Measurements from ENCODE around the gene SNAI3.

The SNAI3 gene

DNA sequence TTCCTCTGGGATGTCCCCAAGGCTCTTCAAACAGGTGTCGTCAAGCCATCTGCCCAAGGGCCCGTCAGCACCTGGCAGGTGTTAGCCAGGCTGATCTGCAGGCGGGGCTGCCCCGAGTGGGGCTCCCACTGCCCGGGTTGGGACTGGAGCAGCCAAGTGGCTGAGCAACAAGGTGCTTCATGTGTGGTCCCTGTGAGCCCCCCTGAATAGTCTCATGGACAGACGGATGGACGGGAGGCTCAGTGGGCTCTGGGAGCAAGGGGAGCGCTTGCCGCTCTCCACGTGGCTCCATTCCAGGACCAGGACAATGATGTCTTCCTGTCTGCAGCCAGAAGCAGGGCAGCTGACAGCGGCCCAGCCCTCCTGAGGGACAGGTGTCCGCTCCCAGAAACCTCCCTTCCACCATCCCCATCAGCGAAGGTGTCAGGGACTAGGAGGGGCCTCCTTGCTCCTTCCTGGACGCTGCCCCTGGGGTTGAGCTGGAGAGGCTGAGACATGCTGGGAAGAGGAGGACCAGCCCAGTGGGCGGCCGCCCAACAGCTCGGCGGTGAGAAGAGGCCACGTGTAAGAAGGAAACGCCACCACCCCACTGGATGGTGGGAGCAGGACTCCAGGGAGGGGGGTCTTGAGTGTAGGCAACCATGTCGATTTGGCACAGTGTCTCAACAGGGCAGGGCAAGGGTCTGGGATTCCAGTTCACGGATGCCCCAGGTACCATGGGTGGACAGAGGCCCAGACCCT lies 9.6 kb downstream of the SNAI3 start:
- Histone ChIP-seq H3K27me3 (ENCODE audit: control insufficient read depth, low read length) (no peaks in the 10 kb centered on the region), H3K36me3 (ENCODE audit: control insufficient read depth, low read length) (peaks cover 14% of the 10 kb centered on the region), H3K4me2 (ENCODE audit: low read length) (no peak overlapping the region), H3K9me3 (ENCODE audit: control insufficient read depth, insufficient read depth, low read length) (no peaks in the 10 kb centered on the region), H3K4me1 (ENCODE audit: control insufficient read depth, low read length) (peaks cover 15% of the 10 kb centered on the region), H3F3A (ENCODE audit: control insufficient read depth, insufficient read depth) (peaks cover 9% of the 10 kb centered on the region), H3K4me3 (ENCODE audit: low read length) (no peak overlapping the region), H3K79me2 (ENCODE audit: control insufficient read depth, low read length) (no peaks in the 10 kb centered on the region), H3K27ac (ENCODE audit: low read depth, low read length) (no peak overlapping the region), H3K9me2 (replicated peaks; ENCODE audit: control insufficient read depth, low read length) (no peaks in the 10 kb centered on the region), H4K20me1 (ENCODE audit: control insufficient read depth, insufficient read depth, low read depth, low read length) (no peaks in the 10 kb centered on the region)
- TF ChIP-seq EZH2phosphoT487 (IDR thresholded peaks at IDR 0.05; ENCODE audit: borderline replicate concordance, low read length) (no peak), CTCF (IDR thresholded peaks at IDR 0.05; ENCODE audit: low read depth, low read length, poor library complexity, severe bottlenecking) (no peak)

DNA sequence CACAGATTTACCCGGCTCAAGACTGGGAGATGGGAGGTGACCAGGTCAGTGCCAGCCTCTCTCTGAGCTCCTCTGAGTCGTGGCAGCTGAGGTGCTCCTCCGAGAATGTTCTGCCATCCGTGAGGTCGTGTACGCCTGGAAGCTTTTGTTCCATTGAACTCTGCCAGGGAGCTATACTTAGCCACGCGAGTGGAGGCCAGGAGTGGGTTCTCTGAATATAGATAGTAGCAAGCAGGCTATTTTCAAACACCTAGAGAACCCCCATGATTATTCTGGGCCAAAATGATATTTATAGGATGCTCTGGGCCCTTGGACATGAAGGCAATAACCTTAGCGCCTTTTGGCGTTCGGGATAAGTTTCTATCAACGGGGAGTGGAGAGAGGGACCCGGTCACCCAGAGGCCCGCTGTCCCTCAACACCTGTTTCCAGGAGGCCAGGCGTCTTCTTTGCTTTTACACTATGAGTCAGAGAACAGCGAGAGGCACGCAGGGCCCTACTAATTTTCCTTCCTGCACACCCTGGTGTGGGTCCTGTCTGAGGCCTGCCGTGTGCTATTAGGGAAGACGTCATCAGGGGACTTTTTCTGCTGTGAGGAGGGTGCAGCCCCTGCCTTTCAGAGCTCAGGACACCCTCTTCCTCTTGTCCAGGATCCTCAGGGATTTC lies 12.5 kb downstream of the SNAI3 start:
- Histone ChIP-seq H3F3A (ENCODE audit: control insufficient read depth, insufficient read depth) (no peaks in the 10 kb centered on the region), H3K27me3 (ENCODE audit: control insufficient read depth, low read length) (no peaks in the 10 kb centered on the region), H3K9me2 (replicated peaks; ENCODE audit: control insufficient read depth, low read length) (no peaks in the 10 kb centered on the region), H3K27ac (ENCODE audit: low read depth, low read length) (no peak overlapping the region), H4K20me1 (ENCODE audit: control insufficient read depth, insufficient read depth, low read depth, low read length) (no peaks in the 10 kb centered on the region), H3K79me2 (ENCODE audit: control insufficient read depth, low read length) (no peaks in the 10 kb centered on the region), H3K4me3 (ENCODE audit: low read length) (no peak overlapping the region), H3K4me2 (ENCODE audit: low read length) (no peak overlapping the region), H3K4me1 (ENCODE audit: control insufficient read depth, low read length) (no peaks in the 10 kb centered on the region), H3K9me3 (ENCODE audit: control insufficient read depth, insufficient read depth, low read length) (no peaks in the 10 kb centered on the region), H3K36me3 (ENCODE audit: control insufficient read depth, low read length) (peaks cover 12% of the 10 kb centered on the region; the same call in 1 of the 2 replicates)
- no peak for TF ChIP-seq CTCF (IDR thresholded peaks at IDR 0.05; ENCODE audit: low read depth, low read length, poor library complexity, severe bottlenecking)
- no peak for TF ChIP-seq EZH2phosphoT487 (IDR thresholded peaks at IDR 0.05; ENCODE audit: borderline replicate concordance, low read length)

GRCh38 chr16:88672776-88673175 lies 13.5 kb downstream of the SNAI3 start:
- TF ChIP-seq CTCF (IDR thresholded peaks at IDR 0.05; ENCODE audit: low read depth, low read length, poor library complexity, severe bottlenecking) (no peak), EZH2phosphoT487 (IDR thresholded peaks at IDR 0.05; ENCODE audit: borderline replicate concordance, low read length) (no peak)
- Histone ChIP-seq H3K4me3 (ENCODE audit: low read length) (no peak overlapping the region), H3F3A (ENCODE audit: control insufficient read depth, insufficient read depth) (no peaks in the 10 kb centered on the region), H3K27me3 (ENCODE audit: control insufficient read depth, low read length) (no peaks in the 10 kb centered on the region), H4K20me1 (ENCODE audit: control insufficient read depth, insufficient read depth, low read depth, low read length) (no peaks in the 10 kb centered on the region), H3K4me1 (ENCODE audit: control insufficient read depth, low read length) (no peaks in the 10 kb centered on the region), H3K9me2 (replicated peaks; ENCODE audit: control insufficient read depth, low read length) (no peaks in the 10 kb centered on the region), H3K9me3 (ENCODE audit: control insufficient read depth, insufficient read depth, low read length) (no peaks in the 10 kb centered on the region), H3K36me3 (ENCODE audit: control insufficient read depth, low read length) (peaks cover 18% of the 10 kb centered on the region; the same call in 1 of the 2 replicates), H3K4me2 (ENCODE audit: low read length) (no peak overlapping the region), H3K27ac (ENCODE audit: low read depth, low read length) (no peak overlapping the region), H3K79me2 (ENCODE audit: control insufficient read depth, low read length) (no peaks in the 10 kb centered on the region)

Measured in DOHH2 (cell line).